Right renal pelvis (tissue), 4 donors: Measurements from ENCODE around the gene PPIH. TPM values are rescaled to one million over a fixed set of nuclear protein-coding genes. Genes with fewer than 3 reads are reported as not detected.
"Not testable (repeated sequence)": the region's sequence is repeated elsewhere in the genome, so short reads cannot be mapped to it uniquely, and the experiment has no call there.

Experiments used
- DNase-seq, 4 donors: peaks; one replicate each; pipeline ENCODE4 v3.0.0-alpha.2; 2013; ENCODE audit warnings: low read depth in 4 of 4, low spot score in 3 of 4, missing footprints in 1 of 4
- polyA plus RNA-seq, 4 donors: library from polyadenylated mRNA; unstranded; fragments of 120-200 nt; gene quantifications; one replicate each; pipeline ENCODE4 v1.2.1, GENCODE V29; 2013; ENCODE audit not compliant: insufficient read length in 4 of 4

The PPIH gene
- 10 to 100 TPM; 55.8 to 58.1 (median 56.3) TPM for polyA plus RNA-seq

GRCh38 chr1:42657981-42658876 is at the start of gene PPIH:
Gene PPIH, plus strand, starts transcription at chr1:42658423. Its CDS starts 24 bp downstream, at chr1:42658447.
- DNase-seq, result peak; percentile 83 to 92 (median 88)

DNA sequence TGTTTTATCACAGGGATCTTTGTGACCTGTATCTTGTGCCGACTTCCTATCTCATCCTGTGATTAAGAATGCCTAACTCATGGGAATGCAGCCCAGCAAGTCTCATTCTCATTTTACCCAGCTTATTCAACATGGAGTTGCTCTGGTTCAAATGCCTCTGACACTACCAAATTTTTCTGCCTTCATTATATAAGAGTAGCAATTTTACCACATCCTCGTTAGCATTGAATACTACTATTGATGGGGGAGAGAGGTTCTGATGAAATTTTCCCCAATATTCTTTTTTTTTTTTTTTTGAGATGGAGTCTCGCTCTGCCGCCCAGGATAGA is 44.5 kb upstream of the PPIH start:
- DNase-seq, result no peak

- no peak for DNase-seq
Measured at GRCh38 chr1:42618866-42619265, 39.4 kb upstream of the PPIH start.

GRCh38 chr1:42620307-42620706 is 37.9 kb upstream of the PPIH start:
- DNase-seq, result no peak

DNA sequence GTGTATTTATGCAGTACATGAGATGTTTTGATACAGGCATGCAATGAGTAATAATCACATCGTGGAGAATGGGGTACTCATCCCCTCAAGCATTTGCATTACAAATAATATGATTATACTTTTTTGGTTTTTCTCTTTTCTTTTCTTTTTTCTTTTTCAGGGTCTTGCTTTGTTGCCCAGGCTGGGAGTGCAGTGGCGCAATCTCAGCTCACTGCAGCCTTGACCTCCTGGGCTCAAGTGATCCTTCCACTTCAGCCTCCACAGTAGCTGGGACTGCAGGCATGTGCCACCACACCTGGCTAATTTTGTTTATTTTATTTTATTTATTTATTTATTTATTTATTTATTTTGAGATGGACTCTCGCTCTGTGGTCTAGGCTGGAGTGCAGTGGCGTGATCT is 37.0 kb upstream of the PPIH start:
- not testable (repeated sequence) for DNase-seq

DNA sequence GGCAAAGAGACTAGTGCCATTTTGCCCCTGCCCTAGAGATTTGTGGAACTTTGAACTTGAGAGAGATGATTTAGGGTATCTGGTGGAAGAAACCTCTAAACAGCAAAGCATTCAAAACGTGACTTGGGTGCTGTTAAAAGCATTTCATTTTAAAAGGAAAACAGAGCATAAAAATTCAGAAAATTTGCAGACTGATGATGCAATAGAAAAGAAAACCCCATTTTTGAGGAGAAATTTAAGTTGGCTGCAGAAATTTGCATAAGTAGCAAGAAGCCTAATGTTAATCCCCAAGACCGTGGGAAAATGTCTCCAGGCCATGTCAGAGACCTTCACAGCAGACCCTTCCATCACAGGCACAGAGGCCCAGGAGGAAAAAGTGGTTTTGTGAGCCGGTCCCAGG is 31.0 kb upstream of the PPIH start:
- not testable (repeated sequence) for DNase-seq

- no peak for DNase-seq
Measured at GRCh38 chr1:42639116-42639515, 19.1 kb upstream of the PPIH start.

GRCh38 chr1:42646056-42646455 is 12.2 kb upstream of the PPIH start:
- DNase-seq, result no peak

GRCh38 chr1:42657201-42657600 is 1.0 kb upstream of the PPIH start:
- DNase-seq, result no peak

GRCh38 chr1:42658877-42659337 is 684 bp downstream of the PPIH start:
- no peak for DNase-seq

DNA sequence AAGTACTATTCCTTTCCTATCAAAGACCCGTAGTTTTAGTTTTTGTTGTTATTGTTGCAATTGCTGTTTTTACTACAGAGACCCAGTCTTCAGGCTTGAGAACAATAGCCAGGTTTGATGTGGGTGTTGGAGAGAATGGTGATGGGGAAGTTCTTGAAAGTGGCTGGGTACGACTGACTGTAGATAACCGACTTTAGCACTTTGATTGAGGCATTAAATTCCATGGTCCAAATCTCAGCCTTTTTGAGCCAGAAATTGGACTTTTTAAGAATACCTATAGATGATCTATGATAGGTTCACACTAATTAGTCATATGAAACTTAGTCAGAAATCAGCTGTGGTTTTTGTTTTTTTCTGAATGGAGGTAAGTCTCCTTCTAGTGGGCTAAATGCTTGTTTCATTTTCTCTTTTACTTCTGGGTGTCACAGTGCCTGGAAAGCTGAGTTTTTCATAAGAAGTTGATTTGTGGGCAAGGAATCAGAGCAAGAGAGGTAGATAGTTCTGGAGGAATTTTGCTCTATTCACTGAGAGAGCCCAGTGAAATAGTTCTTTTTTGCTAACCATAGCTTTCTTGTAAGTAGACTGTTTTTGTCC is 2.8 kb downstream of the PPIH start:
- DNase-seq, result no peak

DNA sequence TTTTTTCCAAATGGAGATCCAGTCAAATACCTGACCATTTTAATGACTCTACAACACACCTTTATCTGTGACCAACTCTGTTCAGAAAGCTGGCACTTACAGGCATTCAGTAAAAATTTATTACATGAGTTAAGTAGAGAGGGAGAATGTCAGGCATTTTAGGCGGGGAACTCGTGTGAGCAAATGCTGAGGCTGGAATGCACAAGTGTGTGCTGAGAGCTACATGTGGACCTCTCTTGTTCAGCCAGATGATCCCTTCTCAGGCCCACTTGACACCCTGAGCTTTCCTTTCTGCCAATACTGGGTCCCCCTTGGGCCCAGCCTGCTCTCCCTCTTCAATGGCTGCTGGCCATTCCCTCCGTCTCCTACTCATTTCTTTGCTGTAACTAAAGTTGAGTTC is 11.7 kb downstream of the PPIH start:
- DNase-seq, result no peak

GRCh38 chr1:42670425-42670824 is 12.2 kb downstream of the PPIH start:
- DNase-seq, result no peak

DNA sequence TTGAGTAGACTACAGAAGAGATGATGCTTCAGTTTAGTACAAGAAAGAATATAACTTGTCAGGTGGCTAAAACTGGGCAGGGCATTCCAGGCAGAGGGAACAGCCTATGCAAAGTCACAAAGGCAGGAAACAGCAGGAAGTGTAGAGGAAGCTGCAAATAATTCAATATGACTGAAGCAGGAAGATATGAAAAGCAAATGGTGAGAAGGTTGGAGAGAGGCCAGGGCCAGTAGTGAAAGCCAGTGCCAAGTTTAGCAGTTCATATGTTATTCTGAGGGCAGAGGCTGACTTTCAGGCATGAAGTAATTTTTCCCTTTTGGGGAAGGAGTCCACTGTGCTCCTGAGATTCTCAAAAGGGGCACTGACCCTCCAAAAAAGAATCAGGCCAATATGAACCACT is 16.0 kb downstream of the PPIH start:
- no peak for DNase-seq

- DNase-seq, result no peak
Measured at GRCh38 chr1:42674682-42675081, 16.5 kb downstream of the PPIH start.

DNA sequence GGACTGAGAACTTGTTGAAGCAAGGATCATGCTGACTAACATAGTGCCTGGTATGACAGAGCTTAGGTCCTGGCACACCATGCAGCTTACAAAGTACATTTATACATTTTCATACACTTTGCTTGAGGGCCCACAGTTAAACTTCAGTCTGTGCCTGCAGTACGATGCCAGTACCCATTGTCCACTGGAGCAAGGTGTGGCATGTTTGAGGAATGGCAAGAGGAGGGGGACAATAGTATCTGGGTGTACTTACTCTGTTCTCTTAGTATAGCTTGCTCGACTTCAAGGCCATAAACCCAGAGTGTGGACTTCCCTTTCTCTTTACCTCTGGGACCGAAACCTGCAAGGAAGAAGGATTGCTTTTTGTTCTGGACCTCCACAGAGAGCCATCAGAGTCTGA is 17.2 kb downstream of the PPIH start:
- no peak for DNase-seq

- no peak for DNase-seq
Measured at GRCh38 chr1:42676534-42677087, 18.4 kb downstream of the PPIH start.

GRCh38 chr1:42679364-42679983 is 21.3 kb downstream of the PPIH start:
- DNase-seq, result no peak

DNA sequence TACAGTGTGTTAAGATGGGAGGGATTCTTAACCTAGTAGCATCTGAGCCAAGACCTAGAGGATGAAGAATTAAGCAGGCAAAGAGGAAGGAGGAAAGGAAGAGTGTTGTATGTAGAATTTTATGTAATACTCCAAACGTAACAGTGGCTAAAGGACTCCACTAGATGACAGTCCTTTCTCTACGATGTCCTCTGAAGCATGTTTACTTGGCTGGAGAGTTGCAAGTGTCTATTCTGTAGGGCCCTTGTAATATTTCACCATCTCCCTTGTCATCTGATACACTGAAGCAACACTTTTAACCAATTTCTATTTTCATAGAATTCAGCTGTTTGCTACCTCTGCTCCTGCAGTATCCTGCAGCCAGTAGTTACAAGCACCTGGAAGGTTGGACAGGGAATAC is 21.8 kb downstream of the PPIH start:
- no peak for DNase-seq

DNA sequence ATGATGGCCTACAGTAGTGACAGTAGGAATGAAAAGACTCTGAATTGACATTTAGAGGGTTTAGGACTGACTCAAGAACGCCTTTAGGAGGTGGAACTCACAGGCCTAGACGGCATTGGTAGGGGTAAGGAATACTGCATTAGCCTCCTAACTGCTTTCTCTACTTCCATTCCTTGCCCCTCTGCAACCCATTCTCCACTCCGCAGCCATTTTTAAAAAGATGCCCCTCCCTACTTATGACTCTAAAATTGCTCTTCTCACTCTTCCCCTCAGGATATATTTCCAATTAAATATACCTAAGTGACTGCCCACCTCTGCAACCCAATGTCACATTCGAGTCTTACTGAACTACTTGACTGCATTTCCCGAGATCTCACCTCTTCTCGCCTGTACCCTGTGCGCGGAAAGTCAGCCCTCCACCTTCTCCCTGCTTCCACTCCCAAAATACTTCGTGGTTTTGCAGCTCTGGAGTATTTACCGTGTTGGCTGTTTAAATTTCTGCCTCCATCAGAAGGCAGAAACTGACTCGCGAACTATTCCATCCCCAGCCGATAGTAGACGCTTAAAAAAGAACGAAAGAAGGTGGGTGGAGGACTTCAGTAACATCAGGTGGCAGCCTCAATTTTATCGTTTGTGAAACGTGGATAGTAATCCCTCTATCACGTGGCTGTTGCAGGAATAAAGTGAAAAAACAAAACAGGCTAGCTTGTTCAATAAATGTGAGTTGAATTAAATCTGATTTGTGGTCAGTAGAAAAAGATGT is 22.9 kb downstream of the PPIH start:
- no peak for DNase-seq
